MCF 10A (cell line): ENCODE results near the gene RNF217. TPM values are rescaled to one million over a fixed set of nuclear protein-coding genes. Genes with fewer than 3 reads are reported as not detected.

Experiments
- BruUV-seq: library from RNA; stranded (reverse); fragments of 400-500 nt; replicated peaks from 2 replicates; lab custom pipeline; 2021; lab: Mats Ljungman, UMichigan
- CTCF ChIA-PET: fragments of 300-600 bp; sonication (Branson Sonifier 250); formaldehyde crosslinking; extraction: SDS; loops from one replicate; lab custom pipeline; 2021; ENCODE audit warnings: antibody characterized with exemption, inconsistent platforms; lab: Yijun Ruan, JAX
- POLR2A ChIA-PET: fragments of 300-600, 350-650 bp; sonication (Branson Sonifier 250); formaldehyde crosslinking; extraction: SDS; loops from one replicate; lab custom pipeline; 2020; ENCODE audit warnings: antibody characterized with exemption, inconsistent platforms; lab: Yijun Ruan, JAX
- DNase-seq: peaks from one replicate; pipeline ENCODE4 v3.0.0-alpha.2; 2018; ENCODE audit not compliant: unreplicated experiment
- H3K27ac Mint-ChIP-seq: one replicate; pipeline ENCODE4 v1.8.0; 2022; ENCODE audit warnings: mild to moderate bottlenecking, low read depth, mixed read lengths; ENCODE audit not compliant: unreplicated experiment
- H3K27me3 Mint-ChIP-seq: one replicate; pipeline ENCODE4 v1.8.0; 2022; ENCODE audit warnings: mixed read lengths; ENCODE audit not compliant: insufficient read depth, unreplicated experiment
- H3K36me3 Mint-ChIP-seq: one replicate; pipeline ENCODE4 v1.8.0; 2022; ENCODE audit warnings: mild to moderate bottlenecking, moderate library complexity, mixed read lengths; ENCODE audit not compliant: insufficient read depth, unreplicated experiment
- H3K4me1 Mint-ChIP-seq: one replicate; pipeline ENCODE4 v1.8.0; 2022; ENCODE audit warnings: mixed read lengths; ENCODE audit not compliant: insufficient read depth, unreplicated experiment
- H3K4me3 Mint-ChIP-seq: one replicate; pipeline ENCODE4 v1.8.0; 2022; ENCODE audit warnings: mild to moderate bottlenecking, moderate library complexity, mixed read lengths; ENCODE audit not compliant: unreplicated experiment
- H3K9me3 Mint-ChIP-seq: one replicate; pipeline ENCODE4 v1.8.0; 2022; ENCODE audit warnings: mixed read lengths; ENCODE audit not compliant: unreplicated experiment
- CTCF ChIP-seq: fragments of 200-600 bp; IDR thresholded peaks from one replicate; pipeline ENCODE4 v1.8.0; 2022; ENCODE audit warnings: antibody characterized with exemption, mild to moderate bottlenecking; ENCODE audit not compliant: unreplicated experiment
- intact Hi-C: fragments of 100-400 bp; cut with micrococcal nuclease; formaldehyde crosslinking; loops from 2 replicates; pipeline ENCODE4 v1.14.1; 2022
- total RNA-seq: library from RNA; stranded (reverse); gene quantifications from 2 replicates; pipeline ENCODE4 v1.2.3, GENCODE V29; 2022

The RNF217 gene
- total RNA-seq, 1 experiment from 2014 or later = 24.8 TPM

DNA sequence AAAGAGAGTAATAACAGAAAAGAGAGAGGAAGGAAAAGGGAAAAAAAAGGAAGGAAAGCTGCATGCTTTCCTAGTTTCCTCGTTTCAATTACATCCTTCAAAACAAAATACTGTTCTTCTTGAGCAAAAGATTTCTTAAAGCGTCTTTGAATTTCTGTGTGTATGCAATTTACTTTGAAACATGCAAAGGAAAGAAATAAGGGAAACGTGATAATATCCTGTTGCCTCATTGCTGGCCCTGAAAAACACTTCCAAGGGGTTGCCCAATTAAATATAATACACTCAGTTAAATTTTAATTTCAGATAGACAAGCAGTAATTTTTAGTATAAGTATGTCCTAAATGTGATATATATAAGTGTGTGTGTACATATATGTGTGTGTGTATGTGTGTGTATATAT lies 140.2 kb downstream of the RNF217 start:
- Mint-ChIP-seq H3K27me3 (no peaks in the 10 kb centered on the region), H3K4me3 (no peak overlapping the region), H3K36me3 (no peaks in the 10 kb centered on the region), H3K4me1 (peaks cover 26% of the 10 kb centered on the region), H3K27ac (peak overlapping the region; percentile 89), H3K9me3 (no peaks in the 10 kb centered on the region)
- intact Hi-C loops = no loop called here
- DNase-seq = no peak
- TF ChIP-seq CTCF = no peak
- BruUV-seq = no TSS peak
- ChIA-PET CTCF (interaction anchor here (1.3 kb wide), 1 partner anchor 12 kb away, joined by 5 read pairs; no protein-coding TSS in a partner anchor), POLR2A (interaction anchor here (0.6 to 0.7 kb wide), 2 partner anchors 93 to 224 kb away, joined by 3 read pairs; no protein-coding TSS in a partner anchor)

- CTCF ChIA-PET = interaction anchor here (1.3 kb wide), 1 partner anchor 11 kb away, joined by 5 read pairs; no protein-coding TSS in a partner anchor
- no peak overlapping the region for H3K4me3 Mint-ChIP-seq
- H3K36me3 Mint-ChIP-seq = no peaks in the 10 kb centered on the region
- H3K27ac Mint-ChIP-seq = peak overlapping the region; percentile 89
- POLR2A ChIA-PET = interaction anchor here (0.6 to 0.7 kb wide), 2 partner anchors 93 to 224 kb away, joined by 3 read pairs; no protein-coding TSS in a partner anchor
- TF ChIP-seq CTCF = no peak
- peaks cover 26% of the 10 kb centered on the region for H3K4me1 Mint-ChIP-seq
- H3K9me3 Mint-ChIP-seq = no peaks in the 10 kb centered on the region
- H3K27me3 Mint-ChIP-seq = no peaks in the 10 kb centered on the region
- no TSS peak for BruUV-seq
- peak; percentile 56 for DNase-seq
- intact Hi-C loops = no loop called here
Observed at GRCh38 chr6:125102891-125103290, 140.7 kb downstream of the RNF217 start.

DNA sequence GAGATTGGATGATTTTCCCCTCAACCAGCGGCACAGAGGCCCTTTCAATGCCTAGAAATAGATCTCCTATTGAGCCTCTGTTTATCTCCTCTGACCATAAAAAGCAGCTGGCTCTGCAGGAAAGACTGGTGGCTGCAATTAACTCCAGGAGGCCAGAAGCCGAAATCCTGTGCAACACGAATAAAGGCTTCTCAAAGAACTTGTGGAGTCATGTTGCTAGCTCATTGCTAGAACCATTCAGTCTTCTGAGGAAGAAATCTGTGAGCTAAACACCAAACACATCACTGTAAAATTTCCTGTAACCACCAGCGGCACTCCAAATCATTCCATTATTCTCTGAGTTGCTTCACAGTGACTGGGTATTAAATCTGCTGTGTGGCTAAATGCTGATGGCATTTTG lies 142.2 kb downstream of the RNF217 start:
- H3K9me3 Mint-ChIP-seq = peaks cover 8% of the 10 kb centered on the region
- no peaks in the 10 kb centered on the region for H3K36me3 Mint-ChIP-seq
- peak overlapping the region; percentile 66 for H3K27ac Mint-ChIP-seq
- no peak for DNase-seq
- no TSS peak for BruUV-seq
- no peak overlapping the region for H3K4me3 Mint-ChIP-seq
- no peak for TF ChIP-seq CTCF
- H3K27me3 Mint-ChIP-seq = no peaks in the 10 kb centered on the region
- peaks cover 26% of the 10 kb centered on the region for H3K4me1 Mint-ChIP-seq
- ChIA-PET CTCF (interaction anchor here (0.6 to 1.2 kb wide), 3 partner anchors 10 to 860 kb away, joined by 3 to 8 read pairs (median 5); no protein-coding TSS in a partner anchor), POLR2A (interaction anchor here (0.7 to 1.6 kb wide), 6 partner anchors 12 to 232 kb away, joined by 3 to 6 read pairs (median 3); no protein-coding TSS in a partner anchor)
- intact Hi-C loops = no loop called here

- Mint-ChIP-seq H3K4me3 (no peak overlapping the region), H3K4me1 (peaks cover 15% of the 10 kb centered on the region), H3K36me3 (no peaks in the 10 kb centered on the region), H3K27ac (no peak overlapping the region), H3K9me3 (peaks cover 34% of the 10 kb centered on the region), H3K27me3 (no peaks in the 10 kb centered on the region)
- intact Hi-C loops = no loop called here
- no peak for DNase-seq
- no peak for TF ChIP-seq CTCF
- ChIA-PET POLR2A (no interaction called here), CTCF (interaction anchor here (0.6 kb wide), 1 partner anchor 242 kb away, joined by 5 read pairs; no protein-coding TSS in a partner anchor)
- no TSS peak for BruUV-seq
Observed at GRCh38 chr6:125107048-125107447, 144.8 kb downstream of the RNF217 start.
